Measurements from ENCODE around the gene CACNA2D3.

Gene CACNA2D3

DNA sequence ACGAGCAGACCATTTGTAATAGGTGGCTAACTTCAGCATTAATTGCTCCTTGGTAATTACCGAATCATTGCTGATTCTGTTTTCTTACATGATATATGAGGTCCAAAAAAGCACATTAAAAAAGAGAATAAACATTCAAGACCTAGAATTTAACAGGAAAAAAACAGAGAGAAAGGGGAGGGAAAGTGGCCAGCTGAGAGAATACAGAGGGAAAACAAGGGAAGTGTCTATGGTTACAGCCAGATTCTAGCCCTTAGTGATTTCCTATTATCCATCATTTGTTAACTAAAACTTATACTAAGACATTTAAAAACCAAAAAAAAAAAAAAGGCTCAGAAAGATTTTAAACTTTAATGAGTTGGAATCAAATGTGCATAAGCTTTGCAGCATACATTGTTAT is 636.8 kb downstream of the CACNA2D3 start:
- no peak for DNase-seq (ENCODE audit: low spot score)

DNA sequence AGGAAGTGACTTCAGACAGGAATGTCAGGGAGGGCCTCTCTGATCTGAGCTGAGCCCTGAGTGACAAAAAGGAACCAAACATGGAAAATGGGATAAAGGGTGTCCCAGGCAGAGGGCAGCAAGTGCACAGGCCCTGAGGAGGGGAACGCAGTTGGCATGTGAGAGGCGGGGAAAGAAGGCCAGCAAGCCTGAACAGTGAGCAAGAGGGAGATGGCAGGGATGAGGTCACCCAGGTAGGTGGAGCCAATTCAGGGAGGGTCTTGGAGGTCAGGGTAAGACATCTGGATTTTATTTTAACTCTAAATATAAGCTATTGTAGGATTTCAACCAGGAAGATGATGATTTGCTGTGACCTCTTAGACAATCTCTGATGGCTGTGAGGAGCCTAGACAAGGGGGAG is 637.8 kb downstream of the CACNA2D3 start:
- TF ChIP-seq, protein P1, sequence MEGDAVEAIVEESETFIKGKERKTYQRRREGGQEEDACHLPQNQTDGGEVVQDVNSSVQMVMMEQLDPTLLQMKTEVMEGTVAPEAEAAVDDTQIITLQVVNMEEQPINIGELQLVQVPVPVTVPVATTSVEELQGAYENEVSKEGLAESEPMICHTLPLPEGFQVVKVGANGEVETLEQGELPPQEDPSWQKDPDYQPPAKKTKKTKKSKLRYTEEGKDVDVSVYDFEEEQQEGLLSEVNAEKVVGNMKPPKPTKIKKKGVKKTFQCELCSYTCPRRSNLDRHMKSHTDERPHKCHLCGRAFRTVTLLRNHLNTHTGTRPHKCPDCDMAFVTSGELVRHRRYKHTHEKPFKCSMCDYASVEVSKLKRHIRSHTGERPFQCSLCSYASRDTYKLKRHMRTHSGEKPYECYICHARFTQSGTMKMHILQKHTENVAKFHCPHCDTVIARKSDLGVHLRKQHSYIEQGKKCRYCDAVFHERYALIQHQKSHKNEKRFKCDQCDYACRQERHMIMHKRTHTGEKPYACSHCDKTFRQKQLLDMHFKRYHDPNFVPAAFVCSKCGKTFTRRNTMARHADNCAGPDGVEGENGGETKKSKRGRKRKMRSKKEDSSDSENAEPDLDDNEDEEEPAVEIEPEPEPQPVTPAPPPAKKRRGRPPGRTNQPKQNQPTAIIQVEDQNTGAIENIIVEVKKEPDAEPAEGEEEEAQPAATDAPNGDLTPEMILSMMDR (IDR thresholded peaks at IDR 0.05; ENCODE audit: extremely low read depth, missing control alignments), result no peak
- DNase-seq (ENCODE audit: low spot score), result no peak

More for the DNA sequence above, 636.8 kb downstream of the CACNA2D3 start:
- TF ChIP-seq, protein P1 (IDR thresholded peaks at IDR 0.05; ENCODE audit: extremely low read depth, missing control alignments), result no peak

DNA sequence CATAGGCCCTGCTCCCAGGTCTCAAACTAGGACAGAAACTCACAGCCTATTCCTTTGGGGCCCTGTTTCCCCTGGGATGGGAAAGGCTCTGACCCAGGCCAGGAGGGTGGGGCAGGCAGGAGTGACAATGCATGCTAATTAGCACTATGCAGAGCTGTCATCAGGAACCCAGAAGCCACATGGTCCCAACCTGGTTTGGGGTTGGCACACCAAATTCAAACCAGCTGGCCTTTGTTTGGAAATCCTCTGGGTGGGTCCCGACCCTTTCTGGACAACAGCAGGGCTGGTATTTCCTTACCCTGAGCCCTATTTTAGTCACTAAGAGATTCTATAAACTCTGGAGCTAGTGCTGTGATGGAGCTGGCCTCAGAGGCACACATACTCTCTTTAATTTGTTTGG is 639.3 kb downstream of the CACNA2D3 start:
- TF ChIP-seq, protein P1 (IDR thresholded peaks at IDR 0.05; ENCODE audit: extremely low read depth, missing control alignments), result no peak
- DNase-seq (ENCODE audit: low spot score), result no peak

DNA sequence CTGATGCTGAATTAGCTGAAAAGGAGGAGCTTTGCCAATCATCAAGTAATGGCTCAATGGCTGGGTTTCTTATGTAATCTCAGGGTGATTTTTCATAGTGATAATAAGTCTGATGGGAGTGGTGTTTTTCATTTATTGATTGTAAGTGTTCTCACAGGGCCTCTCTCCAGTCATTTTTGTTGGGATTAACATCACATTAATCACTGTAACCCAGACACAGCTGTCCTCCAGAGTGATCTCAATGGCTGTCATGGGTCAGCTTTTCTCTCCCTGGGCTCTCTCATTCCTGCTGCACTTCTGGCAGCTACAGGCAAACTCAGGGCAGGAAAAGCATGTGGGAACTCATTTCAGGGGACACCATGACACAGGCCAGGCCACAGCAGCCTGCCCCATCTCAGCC is 642.6 kb downstream of the CACNA2D3 start:
- TF ChIP-seq, protein P1 (IDR thresholded peaks at IDR 0.05; ENCODE audit: extremely low read depth, missing control alignments), result no peak
- no peak for DNase-seq (ENCODE audit: low spot score)

DNA sequence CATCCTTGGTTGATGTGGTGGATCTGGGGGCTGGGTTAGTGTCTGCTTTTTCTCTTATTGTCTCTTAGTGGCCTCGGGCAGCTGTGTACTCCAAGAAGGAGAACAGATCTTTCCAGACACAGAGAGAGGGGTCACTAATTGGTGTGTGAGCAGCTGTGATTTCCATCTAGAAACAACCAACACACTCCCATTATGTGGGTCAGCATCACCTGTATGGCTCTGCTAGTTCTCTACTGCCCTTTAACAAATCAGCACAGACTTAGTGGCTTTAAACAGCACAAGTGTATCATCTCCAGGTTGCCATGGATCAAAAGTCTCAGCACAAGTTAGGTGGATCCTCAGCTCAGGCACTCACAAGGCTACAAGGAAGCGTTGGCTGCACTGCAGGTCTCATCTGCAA is 648.7 kb downstream of the CACNA2D3 start:
- TF ChIP-seq, protein P1 (IDR thresholded peaks at IDR 0.05; ENCODE audit: extremely low read depth, missing control alignments), result no peak

DNA sequence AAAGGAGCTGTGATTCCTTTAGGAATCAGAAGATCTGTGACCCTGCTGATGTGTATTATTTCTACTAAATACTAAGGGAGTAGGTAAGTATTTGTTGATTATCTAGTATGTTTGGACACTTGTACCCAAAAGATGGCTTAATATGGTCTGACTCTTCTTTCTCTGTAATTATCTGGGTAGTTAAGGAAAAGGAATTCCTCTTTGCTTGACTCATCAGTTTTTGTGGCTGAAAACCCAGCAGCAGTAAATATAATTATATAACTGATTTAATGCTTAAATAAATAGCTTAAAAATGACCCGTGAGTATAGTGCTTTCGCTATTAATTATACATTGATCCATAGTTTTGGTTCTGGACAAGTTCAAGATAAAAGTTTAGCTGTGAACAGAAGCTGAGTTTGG is 649.7 kb downstream of the CACNA2D3 start:
- no peak for DNase-seq (ENCODE audit: low spot score)
- TF ChIP-seq, protein P1 (IDR thresholded peaks at IDR 0.05; ENCODE audit: extremely low read depth, missing control alignments), result no peak

More for the DNA sequence above, 648.7 kb downstream of the CACNA2D3 start:
- DNase-seq (ENCODE audit: low spot score), result no peak

DNA sequence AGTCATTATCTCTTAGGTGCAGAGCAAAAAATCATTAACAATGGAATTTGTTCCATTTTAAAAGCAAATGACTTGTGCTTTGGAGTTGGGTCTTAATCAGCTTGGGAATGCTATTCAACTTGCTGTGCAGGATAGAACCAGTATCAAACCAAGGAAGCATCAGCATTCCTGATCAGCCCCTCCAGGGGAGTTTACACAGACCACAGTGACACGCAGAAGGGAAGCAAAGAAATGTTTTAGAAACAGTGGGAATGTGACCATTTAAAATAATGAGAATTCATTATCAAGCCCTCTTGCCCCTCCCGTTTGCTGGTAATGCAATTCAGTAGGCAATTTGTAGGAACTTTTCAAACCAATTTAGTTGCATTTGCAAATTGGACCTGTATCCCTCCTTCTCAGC is 650.4 kb downstream of the CACNA2D3 start:
- no peak for DNase-seq (ENCODE audit: low spot score)
- TF ChIP-seq, protein P1 (IDR thresholded peaks at IDR 0.05; ENCODE audit: extremely low read depth, missing control alignments), result no peak
